D721Med (cell line): ENCODE data around the gene ANO2.

Source experiments
- DNase-seq: peaks from one replicate; pipeline ENCODE4 v3.0.0; 2011; ENCODE audit warnings: low spot score; ENCODE audit not compliant: insufficient read length
- FAIRE-seq: peaks from 2 replicates; lab custom pipeline; 2011; peaks lifted over from hg19 to GRCh38; lab: Jason Lieb, UNC
- CTCF ChIP-seq: IDR thresholded peaks from 2 replicates; pipeline ENCODE4 v1.5.1; 2012; ENCODE audit warnings: mild to moderate bottlenecking, control low read depth; ENCODE audit not compliant: insufficient read depth; ENCODE audit errors: missing control alignments

The ANO2 gene

GRCh38 chr12:5619628-5620027, 325.4 kb downstream of the ANO2 start:
- FAIRE-seq (no peak), DNase-seq (no peak)
- no peak for TF ChIP-seq CTCF

GRCh38 chr12:5616854-5617253, 328.2 kb downstream of the ANO2 start:
- no peak for DNase-seq
- no peak for TF ChIP-seq CTCF
- FAIRE-seq: no peak

- DNase-seq: no peak
- no peak for FAIRE-seq
- no peak for TF ChIP-seq CTCF
Measured at GRCh38 chr12:5615760-5616159, 329.3 kb downstream of the ANO2 start.

- no peak for FAIRE-seq
- TF ChIP-seq CTCF: no peak
- no peak for DNase-seq
Measured at GRCh38 chr12:5614256-5614655, 330.8 kb downstream of the ANO2 start.

GRCh38 chr12:5612556-5613410, 332.3 kb downstream of the ANO2 start:
- DNase-seq (no peak), FAIRE-seq (peak; percentile 6)
- no peak for TF ChIP-seq CTCF

GRCh38 chr12:5611162-5611561, 333.9 kb downstream of the ANO2 start:
- DNase-seq (no peak), FAIRE-seq (no peak)
- TF ChIP-seq CTCF: no peak

- FAIRE-seq: no peak
- TF ChIP-seq CTCF: no peak
- no peak for DNase-seq
Measured at GRCh38 chr12:5599378-5599777, 345.7 kb downstream of the ANO2 start.
